Nucleus accumbens (tissue), 56 donors: ENCODE measurements around the gene HSPA14.
"Not testable (repeated sequence)": the region's sequence is repeated elsewhere in the genome, so short reads cannot be mapped to it uniquely, and the experiment has no call there.

Experiments
- DNase-seq, 56 donors: peaks; one replicate each; lab custom pipeline; 2025; lab: John Stamatoyannopoulos, UW

Gene HSPA14

DNA sequence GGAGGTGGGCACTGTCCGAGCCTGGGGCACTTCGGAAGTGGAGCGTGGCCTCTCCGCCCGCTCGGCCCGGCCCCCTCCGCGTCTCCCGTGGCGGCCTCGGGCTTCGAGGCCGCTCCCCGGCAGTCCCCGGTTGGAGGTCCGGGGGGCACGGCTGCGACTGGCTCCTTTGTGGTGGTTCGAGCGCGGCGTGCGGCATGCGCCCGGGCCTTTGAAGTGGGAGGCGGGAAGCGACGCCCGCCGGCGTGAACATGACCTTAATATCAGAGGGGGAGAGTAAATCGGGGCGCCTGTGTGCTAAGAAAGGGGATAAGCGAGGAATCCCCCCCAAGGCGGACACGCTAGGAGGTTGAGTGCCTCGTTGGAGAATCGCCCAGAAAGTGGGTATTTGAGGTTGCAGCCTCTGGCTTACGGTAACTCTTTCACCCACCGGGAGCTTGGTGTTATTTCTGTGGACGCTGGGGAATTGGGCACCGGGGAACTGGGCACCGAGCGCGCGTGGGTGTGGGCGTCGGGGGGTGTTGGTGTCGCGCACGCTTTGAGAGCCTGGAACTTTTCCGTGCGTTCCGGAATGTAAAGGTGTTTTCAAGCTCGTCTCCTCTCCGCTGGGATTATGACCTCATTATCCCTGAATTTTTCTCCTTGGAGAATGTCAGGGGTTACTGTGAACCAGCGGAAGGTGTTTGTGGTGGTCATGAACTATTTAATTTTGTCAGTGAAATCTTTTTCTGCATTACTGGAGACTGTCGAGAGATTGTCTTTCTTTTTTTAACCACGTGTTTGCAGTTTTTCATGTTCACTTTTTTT, 41.2 kb downstream of the HSPA14 start:
- peak in 23 of 56 donors; percentile 7 to 62 (median 34) for DNase-seq

DNA sequence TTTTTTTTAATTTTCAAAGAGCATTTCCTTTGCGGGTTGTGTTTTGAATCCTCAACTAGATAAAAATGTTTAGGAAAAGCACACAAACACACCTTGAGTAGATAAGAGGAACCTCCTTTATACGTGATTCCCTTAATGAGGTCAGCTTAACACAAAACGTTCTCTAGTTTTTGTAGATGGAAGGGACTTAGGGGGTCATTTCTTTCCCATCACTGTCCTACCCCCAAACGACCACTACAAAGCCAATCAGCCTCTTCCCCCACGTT, 41.8 kb downstream of the HSPA14 start:
- no peak for DNase-seq

GRCh38 chr10:14880229-14880628, 42.1 kb downstream of the HSPA14 start:
- no peak for DNase-seq

- DNase-seq: no peak
These were observed 46.0 kb downstream of the HSPA14 start for GRCh38 chr10:14884082-14884481.

- DNase-seq: no peak
These were observed 51.2 kb downstream of the HSPA14 start for GRCh38 chr10:14889318-14889717.

GRCh38 chr10:14891151-14891550, 53.0 kb downstream of the HSPA14 start:
- DNase-seq: no peak

- no peak for DNase-seq
These were observed 66.2 kb downstream of the HSPA14 start for GRCh38 chr10:14904316-14904732.

DNA sequence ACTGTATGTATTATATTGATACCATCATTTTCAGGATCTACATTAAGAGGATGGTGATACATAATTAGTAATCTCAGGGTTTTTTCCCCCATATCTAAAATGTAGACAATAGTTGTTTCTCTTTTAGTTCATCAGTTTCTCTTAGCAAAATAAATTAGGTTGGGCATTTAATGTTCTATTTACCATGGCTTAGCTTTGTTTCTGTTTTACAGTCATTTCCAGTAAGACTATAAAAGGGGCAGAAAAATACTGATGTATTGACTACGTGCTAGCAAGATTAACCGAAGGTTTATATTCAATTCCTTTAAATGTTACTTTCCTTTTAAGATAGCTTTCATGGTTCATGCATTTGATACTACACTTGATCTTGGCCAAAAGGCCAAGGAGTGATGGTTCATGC, 66.8 kb downstream of the HSPA14 start:
- no peak for DNase-seq

DNA sequence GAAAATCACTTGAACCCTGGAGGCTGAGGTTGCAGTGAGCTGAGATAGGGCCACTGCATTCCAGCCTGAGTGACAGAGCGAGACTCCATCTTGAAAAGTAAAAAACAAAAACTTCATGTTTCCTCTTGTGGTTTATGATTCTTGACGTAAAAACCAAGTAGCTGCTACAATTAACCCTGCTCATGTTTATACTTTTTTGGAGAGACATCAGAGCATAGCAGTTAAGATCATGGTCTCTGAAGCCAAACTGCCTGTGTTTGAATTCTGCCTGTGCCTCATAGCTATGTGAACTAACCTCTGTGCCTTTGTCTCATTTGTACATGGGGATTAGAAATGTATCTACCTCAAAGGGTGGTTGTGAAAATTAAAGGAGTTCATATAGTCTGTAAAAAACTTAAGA, 67.8 kb downstream of the HSPA14 start:
- no peak for DNase-seq

- no peak for DNase-seq
These were observed 68.7 kb downstream of the HSPA14 start for GRCh38 chr10:14906765-14907164.

DNA sequence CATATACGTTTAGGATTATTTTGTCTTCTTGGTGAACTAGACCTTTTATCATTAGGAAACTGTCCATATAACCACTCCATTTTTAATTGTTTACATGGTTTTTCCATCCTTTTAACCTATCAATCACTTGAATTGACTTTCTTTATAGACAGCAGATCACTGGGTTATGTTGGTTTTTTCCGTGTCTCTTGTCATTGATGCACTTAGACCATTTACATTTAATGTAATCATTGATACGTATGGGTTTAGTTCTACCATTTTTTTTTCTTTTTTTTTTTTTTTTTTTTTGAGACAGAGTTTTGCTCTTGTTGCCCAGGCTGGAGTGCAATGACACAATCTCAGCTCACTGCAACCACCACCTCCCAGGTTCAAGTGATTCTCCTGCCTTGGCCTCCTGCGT, 69.5 kb downstream of the HSPA14 start:
- DNase-seq: not testable (repeated sequence)

DNA sequence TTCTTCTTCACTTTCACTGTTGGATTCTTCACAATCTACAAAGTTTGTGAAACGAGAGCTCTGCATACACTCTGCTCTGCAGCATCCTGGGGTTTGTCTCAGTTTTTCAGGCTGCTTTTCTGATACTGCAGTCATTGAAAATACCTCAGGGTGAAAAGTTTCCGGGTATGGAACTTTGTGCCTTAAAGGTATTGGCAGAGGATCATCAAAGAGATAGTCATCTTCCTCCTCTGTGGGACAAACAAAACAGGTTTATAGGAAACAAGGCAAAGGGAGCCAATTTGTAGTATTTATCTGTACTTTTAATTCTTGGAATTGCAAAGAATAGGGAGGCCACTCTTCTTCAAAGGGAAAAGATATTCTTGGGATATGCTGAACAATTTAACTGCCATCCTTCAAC, 71.0 kb downstream of the HSPA14 start:
- DNase-seq: no peak

GRCh38 chr10:14910953-14911352, 72.8 kb downstream of the HSPA14 start:
- DNase-seq: no peak

DNA sequence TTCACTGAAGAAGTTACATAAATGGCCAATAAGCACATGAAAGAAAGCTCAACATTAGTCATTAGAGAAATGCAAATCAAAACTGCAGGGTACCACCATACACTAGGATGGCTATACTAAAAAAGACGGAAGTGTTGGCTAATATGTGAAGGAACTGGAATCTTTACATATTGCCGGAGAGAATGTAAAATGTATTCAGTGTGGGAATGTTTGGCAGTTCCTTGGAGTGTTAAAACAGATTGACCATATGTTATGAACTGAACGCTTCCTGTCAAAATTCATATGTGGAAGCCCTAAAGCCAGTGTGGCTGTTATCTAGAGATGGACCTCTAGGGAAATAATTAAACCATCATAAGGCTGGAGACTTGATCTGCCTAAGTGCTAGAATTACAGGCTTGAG, 73.7 kb downstream of the HSPA14 start:
- no peak for DNase-seq

DNA sequence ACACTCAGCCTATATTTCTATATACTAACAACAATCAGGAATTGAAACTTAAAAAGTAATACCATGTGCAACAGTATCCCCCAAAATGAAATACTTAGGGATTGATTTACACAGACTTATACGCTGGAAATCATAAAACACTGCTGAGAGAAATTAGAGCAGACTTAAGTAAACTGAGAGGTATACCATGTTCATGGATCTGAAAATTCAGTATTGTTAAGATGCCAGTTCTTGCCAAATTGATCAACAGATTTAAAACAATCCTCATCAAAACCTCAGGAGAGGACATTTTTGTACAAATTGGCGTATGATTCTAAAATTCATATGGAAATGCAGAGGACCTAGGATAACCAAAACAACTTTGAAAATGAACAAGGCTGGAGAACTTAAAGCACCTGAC, 78.5 kb downstream of the HSPA14 start:
- no peak for DNase-seq

- DNase-seq: no peak
These were observed 79.7 kb downstream of the HSPA14 start for GRCh38 chr10:14917827-14918226.

DNA sequence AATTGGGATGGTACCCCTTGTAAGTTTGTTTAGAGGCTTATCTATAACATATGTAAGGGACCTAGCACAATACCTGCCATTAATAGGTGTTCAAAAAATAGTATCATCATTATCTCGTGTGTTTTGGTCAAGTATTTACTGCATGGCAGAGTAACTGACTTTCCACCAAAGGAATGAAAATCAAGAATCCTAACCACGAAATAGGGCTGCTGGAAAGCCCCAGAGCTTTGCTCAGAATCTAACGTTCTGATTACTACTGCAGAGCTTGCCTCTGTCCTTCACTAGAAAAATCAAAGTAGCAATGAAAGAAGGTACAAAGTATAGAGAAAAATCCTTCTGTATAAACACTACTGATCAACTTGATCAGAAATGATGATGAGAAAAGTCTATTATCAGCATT, 80.9 kb downstream of the HSPA14 start:
- DNase-seq: no peak
